Measurements from ENCODE around the gene MROH7. TPM values are rescaled to one million over a fixed set of nuclear protein-coding genes. Genes with fewer than 3 reads are reported as not detected.

Gene MROH7
- total RNA-seq, 1 donor from 2014 or later: 0.16 TPM

DNA sequence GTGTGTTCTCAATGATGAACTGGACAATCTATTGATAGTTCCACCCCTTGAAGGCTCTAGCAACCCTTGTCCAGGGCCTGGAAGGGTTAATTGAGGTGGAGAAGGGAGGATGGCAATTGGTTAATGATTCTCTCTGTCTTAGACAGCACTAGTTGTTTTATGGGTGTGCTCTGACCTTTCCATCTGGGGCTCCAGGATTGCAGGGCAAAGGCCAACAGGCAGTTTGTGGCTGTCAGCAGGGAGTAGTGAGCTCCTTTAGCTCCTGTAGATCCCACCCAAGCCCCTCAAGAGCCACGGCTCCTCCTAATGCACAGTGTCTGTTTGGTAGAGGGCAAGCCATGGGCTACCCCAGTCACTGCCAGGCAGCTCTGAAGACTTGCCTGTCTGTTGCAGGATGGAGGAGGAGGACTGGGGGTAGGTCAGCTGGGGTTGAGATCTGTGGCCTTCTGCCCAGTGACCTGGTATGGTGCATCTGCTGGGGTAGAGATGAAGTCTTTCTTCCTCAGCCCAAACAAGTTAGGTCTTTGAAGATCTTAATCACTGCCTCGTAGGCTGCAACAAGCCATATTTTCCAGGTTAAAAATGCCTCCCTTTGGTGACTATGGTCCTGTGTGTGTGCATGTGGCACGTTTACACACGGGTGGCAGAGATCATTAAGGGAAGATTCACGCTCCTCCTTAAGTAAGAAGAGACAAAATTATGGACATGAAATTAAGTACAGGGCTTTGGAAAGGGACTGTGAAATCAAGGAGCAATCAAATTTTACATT, 7.7 kb downstream of the MROH7 start:
- Mint-ChIP-seq H3K4me1 (ENCODE audit: low read depth) (no peaks in the 10 kb centered on the region), H3K36me3 (ENCODE audit: low read depth) (no peaks in the 10 kb centered on the region), H3K27ac (no peak overlapping the region), H3K27me3 (ENCODE audit: low read depth) (peaks cover 5% of the 10 kb centered on the region), H3K9me3 (no peaks in the 10 kb centered on the region), H3K4me3 (ENCODE audit: low read depth) (no peak overlapping the region)
- intact Hi-C loops (cut with micrococcal nuclease): no loop called here
- DNase-seq (ENCODE audit: low spot score): no peak

DNA sequence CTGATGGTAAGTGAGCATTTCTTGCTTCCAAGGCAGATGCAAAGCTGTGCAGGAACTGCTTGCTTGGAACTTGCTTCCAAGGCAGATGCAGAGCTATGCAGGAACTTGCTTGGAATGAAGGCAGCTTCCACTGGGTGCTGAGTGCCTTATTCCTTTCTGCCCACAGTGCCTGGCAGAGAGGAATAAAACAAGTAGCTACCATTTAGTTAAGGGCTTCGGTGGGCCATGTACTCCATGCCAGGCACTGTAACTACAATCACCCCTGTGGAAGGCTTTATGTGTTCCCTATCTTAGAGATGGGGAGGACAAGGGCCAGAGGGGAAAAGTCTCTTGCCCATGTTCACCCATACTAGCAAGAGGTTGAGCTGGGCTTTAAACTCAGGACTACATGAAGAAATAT, 8.3 kb downstream of the MROH7 start:
- Mint-ChIP-seq H3K27me3 (ENCODE audit: low read depth) (peaks cover 5% of the 10 kb centered on the region), H3K27ac (no peak overlapping the region), H3K4me1 (ENCODE audit: low read depth) (no peaks in the 10 kb centered on the region), H3K9me3 (no peaks in the 10 kb centered on the region), H3K36me3 (ENCODE audit: low read depth) (no peaks in the 10 kb centered on the region), H3K4me3 (ENCODE audit: low read depth) (no peak overlapping the region)
- intact Hi-C loops (cut with micrococcal nuclease): no loop called here
- DNase-seq (ENCODE audit: low spot score): no peak

DNA sequence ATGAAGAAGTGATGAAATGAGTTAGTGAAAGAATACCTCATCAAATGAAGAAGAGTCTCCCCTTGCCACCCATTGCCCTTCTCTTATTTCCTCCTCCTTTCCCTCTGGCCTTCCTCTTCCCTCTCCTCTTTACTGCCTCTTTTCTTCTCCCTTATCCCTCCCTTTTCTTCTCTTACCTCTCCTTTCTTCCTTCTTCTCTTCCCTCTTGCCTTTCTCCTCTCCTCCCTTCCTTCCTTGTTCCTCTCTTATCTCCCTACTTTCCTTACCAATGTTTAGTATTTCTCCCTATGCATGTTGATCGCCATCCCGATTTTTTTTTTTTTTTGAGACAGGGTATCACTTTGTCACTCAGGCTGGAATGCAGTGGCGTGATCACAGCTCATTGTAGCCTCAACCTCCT, 8.8 kb downstream of the MROH7 start:
- no peak overlapping the region for H3K27ac Mint-ChIP-seq
- DNase-seq (ENCODE audit: low spot score): no peak
- H3K27me3 Mint-ChIP-seq (ENCODE audit: low read depth): peaks cover 5% of the 10 kb centered on the region
- H3K36me3 Mint-ChIP-seq (ENCODE audit: low read depth): no peaks in the 10 kb centered on the region
- H3K4me1 Mint-ChIP-seq (ENCODE audit: low read depth): no peaks in the 10 kb centered on the region
- intact Hi-C loops (cut with micrococcal nuclease): no loop called here
- H3K4me3 Mint-ChIP-seq (ENCODE audit: low read depth): no peak overlapping the region
- H3K9me3 Mint-ChIP-seq: no peaks in the 10 kb centered on the region

DNA sequence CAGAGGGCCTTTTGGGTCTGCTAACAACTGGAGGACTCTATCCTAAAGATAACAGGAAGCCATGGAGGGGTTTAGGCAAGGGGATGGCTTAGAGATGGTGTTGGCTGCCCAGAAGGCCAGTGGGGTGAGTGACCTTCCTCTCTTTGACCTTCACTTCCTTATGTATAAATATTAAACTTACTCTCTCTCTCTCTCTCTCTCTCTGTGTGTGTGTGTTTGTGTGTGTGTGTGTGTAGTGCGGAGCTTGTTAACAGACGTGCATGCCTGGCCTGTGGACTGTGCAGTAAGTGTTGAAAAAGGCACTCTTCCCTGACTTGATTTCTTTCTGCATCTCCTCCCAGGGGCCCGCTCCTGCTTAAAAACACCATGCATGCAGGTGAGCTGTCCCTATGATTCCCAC, 10.0 kb downstream of the MROH7 start:
- intact Hi-C loops (cut with micrococcal nuclease): no loop called here
- Mint-ChIP-seq H3K27me3 (ENCODE audit: low read depth) (peaks cover 5% of the 10 kb centered on the region), H3K36me3 (ENCODE audit: low read depth) (no peaks in the 10 kb centered on the region), H3K4me3 (ENCODE audit: low read depth) (no peak overlapping the region), H3K27ac (no peak overlapping the region), H3K4me1 (ENCODE audit: low read depth) (no peaks in the 10 kb centered on the region), H3K9me3 (no peaks in the 10 kb centered on the region)
- no peak for DNase-seq (ENCODE audit: low spot score)

DNA sequence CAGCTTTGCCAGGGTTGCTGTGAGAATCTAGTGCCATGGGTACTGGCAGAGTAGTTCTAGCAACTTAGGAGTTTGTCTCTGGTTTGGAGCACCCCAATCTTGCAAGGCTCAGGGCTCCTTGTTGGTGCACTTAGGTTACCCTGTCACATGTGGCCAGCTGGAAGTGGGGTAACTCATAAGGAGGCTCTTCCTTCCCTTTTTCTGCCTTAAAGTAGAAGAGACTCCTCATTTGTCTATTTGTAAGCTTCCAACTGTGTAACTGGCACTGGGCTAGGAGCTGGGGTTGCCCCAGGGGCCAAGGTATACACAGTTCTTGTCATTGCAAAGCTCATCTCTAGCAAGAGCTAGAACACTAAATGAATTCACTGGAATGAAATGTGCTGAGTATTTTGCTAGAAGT, 10.6 kb downstream of the MROH7 start:
- Mint-ChIP-seq H3K27me3 (ENCODE audit: low read depth) (peaks cover 5% of the 10 kb centered on the region), H3K36me3 (ENCODE audit: low read depth) (no peaks in the 10 kb centered on the region)

DNA sequence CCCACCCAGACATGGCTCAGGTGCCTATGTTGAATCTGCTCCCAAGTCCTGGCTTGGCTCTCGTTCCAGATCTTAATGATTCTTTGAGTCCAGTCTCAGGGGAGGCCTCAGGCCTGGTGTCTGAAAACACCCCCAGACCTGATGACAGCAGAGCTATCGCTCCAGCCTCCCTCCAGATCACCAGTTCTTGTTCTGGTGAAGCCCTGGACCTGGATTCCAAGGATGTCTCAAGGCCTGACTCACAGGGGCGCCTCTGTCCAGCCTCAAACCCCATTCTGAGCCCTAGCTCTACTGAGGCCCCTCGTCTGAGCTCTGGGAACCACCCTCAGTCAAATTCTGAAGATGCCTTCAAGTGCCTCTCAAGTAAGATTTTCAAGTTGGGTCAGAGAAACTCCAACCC, 11.4 kb downstream of the MROH7 start:
- Mint-ChIP-seq H3K27ac (no peak overlapping the region), H3K4me3 (ENCODE audit: low read depth) (no peak overlapping the region), H3K27me3 (ENCODE audit: low read depth) (peaks cover 5% of the 10 kb centered on the region), H3K9me3 (peaks cover 3% of the 10 kb centered on the region), H3K36me3 (ENCODE audit: low read depth) (no peaks in the 10 kb centered on the region), H3K4me1 (ENCODE audit: low read depth) (no peaks in the 10 kb centered on the region)
- no peak for DNase-seq (ENCODE audit: low spot score)
- intact Hi-C loops (cut with micrococcal nuclease): no loop called here

More for the DNA sequence above, 10.6 kb downstream of the MROH7 start:
- intact Hi-C loops (cut with micrococcal nuclease): no loop called here
- Mint-ChIP-seq H3K4me1 (ENCODE audit: low read depth) (no peaks in the 10 kb centered on the region), H3K4me3 (ENCODE audit: low read depth) (no peak overlapping the region), H3K27ac (no peak overlapping the region), H3K9me3 (no peaks in the 10 kb centered on the region)
- DNase-seq (ENCODE audit: low spot score): no peak

DNA sequence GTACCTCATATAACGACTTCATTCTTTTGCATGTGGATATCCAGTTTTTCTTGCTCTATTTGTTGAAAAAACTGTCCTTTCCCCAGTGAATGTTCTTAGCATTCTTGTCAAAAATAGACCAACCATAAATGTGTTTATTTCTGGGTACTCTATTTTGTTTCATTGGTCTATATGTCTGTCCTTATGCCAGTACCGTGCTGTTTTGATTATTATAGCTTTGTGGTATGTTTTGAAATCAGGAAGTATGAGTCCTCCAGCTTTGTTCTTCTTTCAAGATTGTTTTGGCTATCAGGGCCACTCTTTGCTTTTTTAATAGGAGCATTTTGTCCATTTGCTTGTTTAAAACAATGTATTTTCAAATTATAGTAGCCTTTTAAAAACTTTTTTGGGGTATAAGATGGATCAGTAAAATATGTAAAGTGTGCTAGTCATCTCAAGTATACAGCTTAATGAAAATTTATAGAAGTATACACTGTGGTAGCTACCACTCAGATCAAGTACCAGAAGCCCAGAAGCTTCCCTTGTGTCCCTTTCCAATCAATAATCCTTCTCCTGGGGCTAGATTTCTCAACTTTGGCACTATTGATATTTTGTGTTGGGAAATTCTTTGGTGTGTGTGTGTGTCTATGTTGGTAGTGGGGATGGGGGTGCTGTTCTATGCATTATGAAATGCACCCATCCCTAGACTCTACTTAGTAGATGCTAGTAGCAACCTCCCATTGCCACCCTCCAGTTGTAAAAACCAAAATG, 16.8 kb downstream of the MROH7 start:
- Mint-ChIP-seq H3K9me3 (peaks cover 5% of the 10 kb centered on the region), H3K36me3 (ENCODE audit: low read depth) (no peaks in the 10 kb centered on the region), H3K4me3 (ENCODE audit: low read depth) (no peak overlapping the region), H3K4me1 (ENCODE audit: low read depth) (no peaks in the 10 kb centered on the region), H3K27ac (no peak overlapping the region), H3K27me3 (ENCODE audit: low read depth) (no peaks in the 10 kb centered on the region)
- no peak for DNase-seq (ENCODE audit: low spot score)
- intact Hi-C loops (cut with micrococcal nuclease): no loop called here

DNA sequence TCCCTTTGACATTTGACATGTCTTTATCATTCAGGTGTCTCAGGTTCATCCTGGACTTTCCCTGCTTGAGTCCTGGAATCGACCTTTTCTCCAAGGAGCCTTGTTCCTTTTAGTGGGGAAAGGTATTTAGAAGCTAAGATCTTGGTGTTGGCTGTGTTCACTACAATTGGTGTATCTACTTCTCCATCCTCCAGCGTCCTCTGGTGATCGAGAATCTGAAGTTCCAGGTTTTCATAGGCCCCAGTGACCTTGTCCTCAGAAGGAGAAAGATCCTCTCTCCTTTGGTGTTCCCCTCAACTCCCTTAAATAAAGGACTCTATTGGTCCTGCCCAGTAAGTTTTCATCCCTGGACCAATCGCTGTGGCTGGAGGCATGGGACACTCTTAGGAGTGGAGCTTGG, 22.1 kb downstream of the MROH7 start:
- H3K27ac Mint-ChIP-seq: no peak overlapping the region
- no peak overlapping the region for H3K4me3 Mint-ChIP-seq (ENCODE audit: low read depth)
- intact Hi-C loops (cut with micrococcal nuclease): no loop called here
- no peak for DNase-seq (ENCODE audit: low spot score)
- no peaks in the 10 kb centered on the region for H3K4me1 Mint-ChIP-seq (ENCODE audit: low read depth)
- no peaks in the 10 kb centered on the region for H3K36me3 Mint-ChIP-seq (ENCODE audit: low read depth)
- H3K27me3 Mint-ChIP-seq (ENCODE audit: low read depth): no peaks in the 10 kb centered on the region
- H3K9me3 Mint-ChIP-seq: no peaks in the 10 kb centered on the region

DNA sequence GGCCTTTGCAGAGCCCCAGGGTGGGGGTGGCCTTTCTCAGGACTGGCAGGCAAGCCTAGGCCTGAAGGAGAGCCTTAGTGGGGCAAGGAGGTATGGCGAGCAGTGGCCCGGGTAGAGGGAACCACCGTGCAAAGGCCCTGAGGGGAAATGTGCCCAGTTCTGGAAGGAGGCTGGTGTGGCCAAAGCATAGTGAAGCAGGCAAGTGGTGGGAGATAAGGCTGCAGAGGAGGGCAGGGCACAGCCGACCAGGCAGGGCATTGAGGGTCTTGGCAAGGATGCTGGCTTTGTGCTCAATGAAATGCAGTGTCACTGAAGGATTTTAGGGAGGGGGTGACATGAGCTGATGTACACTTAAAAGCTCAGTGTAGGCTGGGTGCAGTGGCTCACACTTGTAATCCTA, 22.8 kb downstream of the MROH7 start:
- Mint-ChIP-seq H3K9me3 (no peaks in the 10 kb centered on the region), H3K4me3 (ENCODE audit: low read depth) (no peak overlapping the region), H3K27me3 (ENCODE audit: low read depth) (no peaks in the 10 kb centered on the region), H3K4me1 (ENCODE audit: low read depth) (no peaks in the 10 kb centered on the region), H3K27ac (no peak overlapping the region), H3K36me3 (ENCODE audit: low read depth) (no peaks in the 10 kb centered on the region)
- no peak for DNase-seq (ENCODE audit: low spot score)
- intact Hi-C loops (cut with micrococcal nuclease): no loop called here

DNA sequence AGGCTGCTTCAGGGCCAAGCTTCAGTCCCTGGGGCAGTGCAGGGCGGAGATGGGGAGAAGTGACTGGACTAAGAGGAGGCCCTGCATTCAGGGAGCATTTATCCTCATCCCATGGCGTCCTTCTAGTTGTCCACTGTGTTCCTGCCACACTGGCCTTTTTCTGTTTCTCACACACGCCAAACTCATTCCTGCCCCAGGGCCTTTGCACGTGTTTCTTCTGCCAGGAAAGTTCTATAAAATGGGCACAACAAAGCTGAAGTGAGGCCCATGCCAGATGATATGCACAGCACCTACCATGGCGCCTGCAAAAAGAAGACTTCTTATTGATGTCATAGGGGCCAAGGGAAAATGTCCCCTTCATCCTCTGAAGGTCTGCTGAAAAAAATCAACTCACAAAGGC, 24.3 kb downstream of the MROH7 start:
- Mint-ChIP-seq H3K9me3 (no peaks in the 10 kb centered on the region), H3K27ac (no peak overlapping the region), H3K4me1 (ENCODE audit: low read depth) (no peaks in the 10 kb centered on the region), H3K4me3 (ENCODE audit: low read depth) (no peak overlapping the region), H3K27me3 (ENCODE audit: low read depth) (no peaks in the 10 kb centered on the region), H3K36me3 (ENCODE audit: low read depth) (no peaks in the 10 kb centered on the region)
- intact Hi-C loops (cut with micrococcal nuclease): no loop called here
- no peak for DNase-seq (ENCODE audit: low spot score)

DNA sequence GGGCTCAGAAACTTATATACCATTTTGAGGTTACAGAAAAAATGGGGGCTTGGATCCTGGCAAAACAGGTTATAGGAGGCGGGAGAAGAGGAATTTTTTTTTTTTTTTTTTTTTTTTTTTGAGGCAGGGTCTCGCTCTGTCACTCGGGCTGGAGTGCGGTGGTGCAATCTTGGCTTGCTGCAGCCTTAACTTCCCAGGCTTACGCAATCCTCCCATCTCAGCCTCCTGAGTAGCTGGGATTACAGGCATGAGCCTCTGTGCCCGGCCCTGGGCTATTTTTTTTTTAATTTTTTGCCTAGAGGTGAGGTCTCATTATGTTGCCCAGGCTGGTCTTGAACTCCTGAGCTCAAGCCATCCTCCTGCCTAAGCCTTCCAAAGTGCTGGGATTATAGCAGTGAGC, 24.7 kb downstream of the MROH7 start:
- Mint-ChIP-seq H3K9me3 (no peaks in the 10 kb centered on the region), H3K27ac (no peak overlapping the region), H3K4me3 (ENCODE audit: low read depth) (no peak overlapping the region), H3K36me3 (ENCODE audit: low read depth) (no peaks in the 10 kb centered on the region), H3K4me1 (ENCODE audit: low read depth) (no peaks in the 10 kb centered on the region), H3K27me3 (ENCODE audit: low read depth) (no peaks in the 10 kb centered on the region)
- intact Hi-C loops (cut with micrococcal nuclease): no loop called here
- DNase-seq (ENCODE audit: low spot score): no peak

DNA sequence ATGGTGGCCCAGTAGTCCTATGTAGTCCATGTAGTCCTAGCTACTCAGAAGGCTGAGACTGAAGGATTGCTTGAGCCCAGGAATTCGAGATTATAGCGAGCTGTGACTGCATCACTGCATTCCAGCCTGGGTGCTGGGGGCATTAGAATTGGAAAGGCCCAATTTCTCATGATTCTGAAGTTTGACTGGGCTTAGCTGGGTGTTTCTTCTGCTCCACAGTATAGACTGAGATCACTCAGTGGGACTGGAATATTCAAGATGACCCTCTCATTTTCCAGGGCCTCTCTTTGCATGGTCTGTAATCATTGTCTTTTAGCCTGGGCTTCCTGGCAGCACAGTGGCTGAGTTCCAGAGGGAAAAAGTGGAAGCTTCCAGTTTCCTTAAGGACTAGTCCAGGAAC, 26.2 kb downstream of the MROH7 start:
- DNase-seq (ENCODE audit: low spot score): no peak
- no peaks in the 10 kb centered on the region for H3K27me3 Mint-ChIP-seq (ENCODE audit: low read depth)
- H3K36me3 Mint-ChIP-seq (ENCODE audit: low read depth): no peaks in the 10 kb centered on the region
- H3K9me3 Mint-ChIP-seq: no peaks in the 10 kb centered on the region
- H3K4me3 Mint-ChIP-seq (ENCODE audit: low read depth): no peak overlapping the region
- H3K4me1 Mint-ChIP-seq (ENCODE audit: low read depth): peaks cover 6% of the 10 kb centered on the region
- H3K27ac Mint-ChIP-seq: no peak overlapping the region
- intact Hi-C loops (cut with micrococcal nuclease): no loop called here

DNA sequence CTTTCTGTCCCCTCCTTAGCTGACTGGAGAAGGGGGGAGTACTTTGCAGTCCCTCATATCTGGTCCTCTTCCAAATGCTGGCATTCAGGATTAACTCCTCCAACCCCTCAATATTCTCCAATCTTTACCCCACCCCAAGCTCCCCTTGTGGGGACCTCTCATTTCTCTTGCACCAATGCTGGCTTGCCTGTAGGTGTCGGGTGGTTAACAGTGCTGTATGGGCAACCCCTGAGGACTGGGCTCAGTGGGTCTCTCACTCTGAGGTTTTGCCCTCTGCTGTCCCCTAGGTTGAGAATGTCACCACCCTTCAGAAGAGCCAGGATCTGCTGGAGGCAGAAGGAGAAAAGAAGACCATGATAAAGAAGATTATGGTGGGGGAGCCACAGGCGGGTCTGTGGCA, 27.0 kb downstream of the MROH7 start:
- H3K27me3 Mint-ChIP-seq (ENCODE audit: low read depth): no peaks in the 10 kb centered on the region
- no peak overlapping the region for H3K27ac Mint-ChIP-seq
- intact Hi-C loops (cut with micrococcal nuclease): no loop called here
- no peak for DNase-seq (ENCODE audit: low spot score)
- H3K36me3 Mint-ChIP-seq (ENCODE audit: low read depth): no peaks in the 10 kb centered on the region
- no peak overlapping the region for H3K4me3 Mint-ChIP-seq (ENCODE audit: low read depth)
- H3K9me3 Mint-ChIP-seq: no peaks in the 10 kb centered on the region
- H3K4me1 Mint-ChIP-seq (ENCODE audit: low read depth): peaks cover 6% of the 10 kb centered on the region

All from activated T-helper 2 cell treated with anti-CD3 and anti-CD28 coated beads, Interferon-gamma antibody, Interleukin-2, Interleukin-4, amounts not matched to agents 10 μg/mL and 5 μg/mL and 100 μg/mL, durations not matched to agents 14 hours and 24 hours and 36 hours (primary cell).